Esophagus muscularis mucosa (tissue), 4 donors: ENCODE results near the gene IMPG2. TPM values are rescaled to one million over a fixed set of nuclear protein-coding genes. Genes with fewer than 3 reads are reported as not detected.
A peak's percentile ranks its signal among the peaks of the same experiment; 100 is the strongest.
"Not testable (repeated sequence)": the region's sequence is repeated elsewhere in the genome, so short reads cannot be mapped to it uniquely, and the experiment has no call there.

Experiments used
- DNase-seq: peaks from one replicate; pipeline ENCODE4 v3.0.0-alpha.2; 2017; ENCODE audit errors: extremely low spot score
- H3K27ac ChIP-seq, 4 donors: fragments of 200-600 bp; sonication (generic); replicated peaks in 1 of 4; 1 replicate in 3 of 4; 2 replicates in 1 of 4; pipeline ENCODE4 v1.5.1; 2016 to 2019; ENCODE audit warnings: mild to moderate bottlenecking in 1 of 4
- H3K27me3 ChIP-seq, 4 donors: fragments of 200-600 bp; sonication (generic); one replicate each; pipeline versions ENCODE4 v1.5.1 to v1.6.0; 2016 to 2019
- H3K36me3 ChIP-seq, 4 donors: fragments of 200-600 bp; sonication (generic); one replicate each; pipeline ENCODE4 v1.5.1; 2016 to 2019
- H3K4me1 ChIP-seq, 4 donors: fragments of 200-600 bp; sonication (generic); one replicate each; pipeline ENCODE4 v1.5.1; 2016 to 2019
- H3K4me3 ChIP-seq, 4 donors: fragments of 200-600 bp; sonication (generic); 1 replicate in 2 of 4; 2 replicates in 2 of 4; pipeline ENCODE4 v1.5.1; 2016 to 2019; ENCODE audit warnings: mild to moderate bottlenecking in 4 of 4, moderate library complexity in 1 of 4
- H3K9me3 ChIP-seq, 4 donors: fragments of 200-600 bp; sonication (generic); 1 replicate in 3 of 4; 2 replicates in 1 of 4; pipeline ENCODE4 v1.5.1; 2016 to 2019
- CTCF ChIP-seq, 3 experiments: fragments of 200-600 bp in 2 of 3; fragments of 450-650 bp in 1 of 3; sonication (generic) in 2 of 3; IDR thresholded peaks; one replicate each; pipeline ENCODE4 v1.5.1; 2017 to 2019; ENCODE audit warnings: antibody characterized with exemption in 3 of 3, mild to moderate bottlenecking in 2 of 3, moderate library complexity in 1 of 3
- EP300 ChIP-seq: sonication (generic); formaldehyde crosslinking; IDR thresholded peaks from one replicate; pipeline ENCODE4 v1.6.1; 2017; ENCODE audit warnings: antibody characterized with exemption
- POLR2A ChIP-seq: fragments of 450-650 bp; IDR thresholded peaks from one replicate; pipeline ENCODE4 v1.6.1; 2017; ENCODE audit warnings: antibody characterized with exemption, moderate library complexity, mild to moderate bottlenecking, low read depth
- POLR2AphosphoS5 ChIP-seq, 2 donors: sonication (generic); formaldehyde crosslinking; IDR thresholded peaks; one replicate each; pipeline ENCODE4 v1.6.1; 2017; ENCODE audit warnings: antibody characterized with exemption in 2 of 2
- WGBS: methylation state at CpG from one replicate; pipeline ENCODE4 v1.1.5; 2018; 5-methylcytosine and 5-hydroxymethylcytosine counted together
- intact Hi-C: fragments of 100-400 bp; cut with DNase I; formaldehyde crosslinking; loops from one replicate; pipeline ENCODE4 v1.15.1; 2023
- total RNA-seq, 4 donors: library from RNA; depleted of rRNA; stranded (reverse); fragments of >200 nt; gene quantifications; one replicate each; pipeline versions ENCODE4 v1.1.0 to v1.2.1, GENCODE V29; 2016

The IMPG2 gene
- total RNA-seq, 4 donors from 2014 or later, result 0.78 to 0.83 (median 0.82) TPM

GRCh38 chr3:101311676-101312075 is 8.7 kb downstream of the IMPG2 start:
- peaks cover 0 to 20% (median 17%) of the 10 kb centered on the region in 4 donors for H3K4me1 ChIP-seq
- no peaks in the 10 kb centered on the region for H3K27me3 ChIP-seq
- no peaks in the 10 kb centered on the region for H3K36me3 ChIP-seq
- intact Hi-C loops, result no loop called here
- H3K4me3 ChIP-seq, result no peak overlapping the region
- no peak for TF ChIP-seq EP300
- TF ChIP-seq POLR2A, result no peak
- no peak for TF ChIP-seq POLR2AphosphoS5 (IDR thresholded peaks at IDR 0.05)
- TF ChIP-seq CTCF (IDR thresholded peaks at IDR 0.05), result no peak
- peaks cover 0 to 13% (median 10%) of the 10 kb centered on the region in 4 donors for H3K9me3 ChIP-seq
- WGBS, result 82% methylated on average over 2 of the region's 2 CpGs
- no peak for DNase-seq
- no peak overlapping the region for H3K27ac ChIP-seq

GRCh38 chr3:101310978-101311375 is 9.4 kb downstream of the IMPG2 start:
- peak overlapping the region in 2 of 4 donors; percentile 44 to 50 for H3K27ac ChIP-seq
- H3K9me3 ChIP-seq, result peaks cover 0 to 13% (median 10%) of the 10 kb centered on the region in 4 donors
- intact Hi-C loops, result no loop called here
- no peak for TF ChIP-seq POLR2AphosphoS5 (IDR thresholded peaks at IDR 0.05)
- H3K4me1 ChIP-seq, result peaks cover 0 to 20% (median 17%) of the 10 kb centered on the region in 4 donors
- no peaks in the 10 kb centered on the region for H3K36me3 ChIP-seq
- no peak for DNase-seq
- no peaks in the 10 kb centered on the region for H3K27me3 ChIP-seq
- no peak overlapping the region for H3K4me3 ChIP-seq

GRCh38 chr3:101308147-101308772 is 12.1 kb downstream of the IMPG2 start:
- H3K27ac ChIP-seq, H3K36me3 ChIP-seq, DNase-seq, intact Hi-C loops, H3K4me3 ChIP-seq, H3K27me3 ChIP-seq: not testable (repeated sequence)
- peaks cover 0 to 17% (median 16%) of the 10 kb centered on the region in 4 donors for H3K4me1 ChIP-seq
- peaks cover 0 to 13% (median 10%) of the 10 kb centered on the region in 4 donors for H3K9me3 ChIP-seq

GRCh38 chr3:101303836-101304235 is 16.5 kb downstream of the IMPG2 start:
- peaks cover 0 to 11% (median 7%) of the 10 kb centered on the region in 4 donors for H3K9me3 ChIP-seq
- intact Hi-C loops, result no loop called here
- H3K27ac ChIP-seq, result no peak overlapping the region
- H3K4me1 ChIP-seq, result no peaks in the 10 kb centered on the region
- TF ChIP-seq POLR2A (no peak), EP300 (no peak), POLR2AphosphoS5 (IDR thresholded peaks at IDR 0.05) (no peak), CTCF (IDR thresholded peaks at IDR 0.05) (no peak)
- H3K27me3 ChIP-seq, result no peaks in the 10 kb centered on the region
- no peaks in the 10 kb centered on the region for H3K36me3 ChIP-seq
- DNase-seq, result no peak
- no peak overlapping the region for H3K4me3 ChIP-seq

GRCh38 chr3:101303089-101303731 is 17.2 kb downstream of the IMPG2 start:
- intact Hi-C loops, result no loop called here
- H3K36me3 ChIP-seq, result no peaks in the 10 kb centered on the region

More at GRCh38 chr3:101303089-101303731, 17.2 kb downstream of the IMPG2 start:
- no peaks in the 10 kb centered on the region for H3K27me3 ChIP-seq
- H3K4me1 ChIP-seq, result no peaks in the 10 kb centered on the region
- 31% methylated on average over 5 of the region's 5 CpGs for WGBS
- H3K27ac ChIP-seq, result no peak overlapping the region
- peaks cover 0 to 5% (median 2%) of the 10 kb centered on the region in 4 donors for H3K9me3 ChIP-seq
- no peak overlapping the region for H3K4me3 ChIP-seq
- DNase-seq, result no peak
- TF ChIP-seq POLR2A (no peak), POLR2AphosphoS5 (IDR thresholded peaks at IDR 0.05) (no peak), EP300 (no peak), CTCF (IDR thresholded peaks at IDR 0.05) (no peak)
